ACC112 (cell line): ENCODE measurements around the gene SEPHS1.
"Not testable (repeated sequence)": the region's sequence is repeated elsewhere in the genome, so short reads cannot be mapped to it uniquely, and the experiment has no call there.

Experiments used
- H2AFZ ChIP-seq: fragments of 200-600 bp; sonication (generic); one replicate; pipeline ENCODE4 v1.6.0; 2017; ENCODE audit warnings: antibody characterized with exemption, low read length; ENCODE audit not compliant: unreplicated experiment
- H3K27ac ChIP-seq: fragments of 200-600 bp; sonication (generic); 2 replicates; pipeline ENCODE4 v1.5.1; 2014; ENCODE audit warnings: low read depth, mild to moderate bottlenecking, antibody characterized with exemption, low read length, moderate library complexity
- H3K27me3 ChIP-seq: fragments of 200-600 bp; sonication (generic); 2 replicates; pipeline ENCODE4 v1.6.1; 2014; ENCODE audit warnings: mild to moderate bottlenecking, antibody characterized with exemption, low read length, moderate library complexity, mixed read lengths; ENCODE audit not compliant: insufficient read depth
- H3K36me3 ChIP-seq: fragments of 200-600 bp; sonication (generic); 2 replicates; pipeline ENCODE4 v1.6.1; 2016; ENCODE audit warnings: mild to moderate bottlenecking, antibody characterized with exemption, low read length, moderate library complexity, mixed read lengths; ENCODE audit not compliant: insufficient read depth
- H3K4me1 ChIP-seq: fragments of 200-600 bp; sonication (generic); one replicate; pipeline ENCODE4 v1.6.1; 2016; ENCODE audit warnings: low read length, mixed read lengths; ENCODE audit not compliant: insufficient read depth, unreplicated experiment, control insufficient read depth
- H3K4me3 ChIP-seq: fragments of 200-600 bp; sonication (generic); 2 replicates; pipeline ENCODE4 v1.5.1; 2014; ENCODE audit warnings: mild to moderate bottlenecking, low read depth, low read length
- H3K79me2 ChIP-seq: fragments of 200-600 bp; sonication (generic); one replicate; pipeline ENCODE4 v1.6.0; 2016; ENCODE audit warnings: low read length; ENCODE audit not compliant: control insufficient read depth, unreplicated experiment, insufficient read depth

The SEPHS1 gene

DNA sequence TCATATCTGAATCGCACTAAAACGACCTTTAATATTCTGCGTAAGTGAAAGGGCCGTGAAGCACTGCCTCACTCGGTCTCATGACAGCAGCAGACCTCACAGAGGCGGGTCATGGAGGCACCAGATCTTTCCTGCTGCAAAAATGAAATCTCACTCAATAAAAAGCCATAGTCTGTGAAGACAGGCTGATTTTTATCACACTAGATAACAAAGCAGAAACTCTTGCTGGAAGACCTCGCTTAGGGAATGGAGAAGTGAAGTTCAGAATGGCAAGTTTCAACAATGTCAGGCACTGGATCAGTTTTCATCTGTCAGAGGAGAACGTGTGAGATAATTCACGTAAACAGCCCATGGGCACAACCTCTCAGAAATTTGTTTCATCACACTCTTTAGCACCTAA is 8.0 kb downstream of the SEPHS1 start:
- H3K36me3 ChIP-seq, result peaks cover 3% of the 10 kb centered on the region; the same call in 1 of the 2 replicates
- no peaks in the 10 kb centered on the region for H3K27me3 ChIP-seq
- H3K79me2 ChIP-seq, result peaks cover 31% of the 10 kb centered on the region
- H3K4me1 ChIP-seq, result no peaks in the 10 kb centered on the region
- H3K4me3 ChIP-seq, result no peak overlapping the region
- no peak overlapping the region for H3K27ac ChIP-seq
- no peak overlapping the region for H2AFZ ChIP-seq

DNA sequence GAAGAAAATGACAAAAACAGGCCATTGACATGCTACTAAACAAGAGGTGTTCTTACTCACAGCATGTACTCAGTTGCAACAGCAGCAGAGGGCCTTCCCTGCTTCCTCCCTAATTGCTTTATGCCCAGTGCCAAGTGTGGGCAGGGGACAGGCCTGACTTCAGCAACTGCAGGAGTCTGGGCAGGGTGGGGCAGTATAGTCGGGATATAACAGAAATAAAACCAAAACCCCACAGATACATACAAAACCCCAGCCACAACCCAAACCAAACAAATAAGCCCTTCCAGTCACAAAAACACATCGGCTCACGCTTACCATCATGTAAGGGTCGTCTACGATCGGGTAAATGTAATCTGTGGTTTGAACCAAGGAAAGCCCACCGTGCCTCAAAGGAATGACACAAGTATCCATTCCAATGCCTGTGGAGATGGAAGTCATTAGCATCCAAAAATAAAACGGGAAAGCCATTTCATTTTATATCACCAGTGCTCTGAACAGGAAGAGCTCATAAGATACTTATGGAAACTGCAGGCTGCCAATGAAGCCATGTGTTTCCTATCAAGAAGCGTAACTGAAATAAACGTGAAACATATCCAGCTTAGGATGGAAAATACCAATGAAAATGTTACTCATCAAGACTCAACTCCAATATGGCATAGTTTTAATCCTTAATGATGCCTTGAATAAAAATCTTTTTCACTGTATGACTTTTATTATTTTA is 9.5 kb downstream of the SEPHS1 start:
- Histone ChIP-seq H3K4me3 (no peak overlapping the region), H3K4me1 (no peaks in the 10 kb centered on the region), H3K36me3 (peaks cover 3% of the 10 kb centered on the region; the same call in 1 of the 2 replicates), H3K27ac (no peak overlapping the region), H2AFZ (no peak overlapping the region), H3K27me3 (no peaks in the 10 kb centered on the region), H3K79me2 (peaks cover 22% of the 10 kb centered on the region)

DNA sequence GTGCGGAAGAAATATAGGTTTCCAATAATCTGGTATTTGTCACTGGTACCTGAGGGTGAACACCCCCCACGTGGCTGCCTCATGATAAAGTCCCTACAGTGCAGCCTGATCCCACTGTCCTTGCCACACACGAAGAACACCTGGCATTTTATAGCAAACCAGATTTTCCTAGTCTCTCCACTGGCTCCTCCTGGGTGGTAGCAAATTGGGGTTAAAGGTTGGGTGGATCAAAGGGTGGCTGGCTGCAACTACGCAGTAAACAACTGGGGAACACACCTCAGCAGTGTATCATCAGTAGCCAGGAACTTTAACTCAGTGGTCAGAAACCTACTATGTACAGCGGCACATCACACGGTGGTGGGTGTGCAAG is 10.3 kb downstream of the SEPHS1 start:
- Histone ChIP-seq H3K79me2 (peaks cover 16% of the 10 kb centered on the region), H3K36me3 (peaks cover 3% of the 10 kb centered on the region; the same call in 1 of the 2 replicates), H2AFZ (no peak overlapping the region), H3K4me1 (no peaks in the 10 kb centered on the region), H3K4me3 (no peak overlapping the region), H3K27ac (no peak overlapping the region), H3K27me3 (no peaks in the 10 kb centered on the region)

DNA sequence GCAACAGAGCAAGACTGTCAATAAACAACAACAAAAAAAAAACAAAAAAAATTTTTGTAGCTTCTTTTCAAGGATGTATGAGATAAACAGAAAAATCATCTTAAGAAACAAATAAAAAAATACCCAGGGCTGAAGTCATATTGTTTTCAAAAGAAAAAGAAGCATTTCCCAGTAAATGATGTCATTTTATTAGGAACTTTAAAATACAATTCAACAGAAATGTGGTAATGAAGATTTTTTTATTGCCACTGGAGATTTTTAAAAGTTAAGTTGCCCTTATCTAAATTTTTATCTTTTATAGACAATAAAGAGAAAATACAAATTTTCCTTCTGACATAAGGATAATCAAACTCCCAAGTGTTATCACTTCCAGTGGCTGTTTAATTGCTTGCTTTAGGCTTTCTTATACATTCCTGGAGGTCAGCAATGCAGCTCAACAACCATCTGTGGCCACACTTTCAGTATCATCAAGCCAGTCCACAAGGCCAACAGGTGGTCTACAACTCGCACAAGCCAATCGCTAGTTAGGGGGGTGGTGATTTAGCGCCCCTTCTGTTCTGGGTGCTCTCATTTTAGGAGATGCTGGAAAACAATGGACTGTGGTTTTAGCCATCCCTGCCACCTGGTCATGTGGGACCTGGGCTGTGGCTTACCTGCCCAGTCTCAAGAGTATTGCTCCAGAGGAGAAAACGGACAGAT is 10.8 kb downstream of the SEPHS1 start:
- Histone ChIP-seq H3K36me3 (peaks cover 4% of the 10 kb centered on the region; the same call in 1 of the 2 replicates), H3K27me3 (no peaks in the 10 kb centered on the region), H3K4me3 (no peak overlapping the region), H2AFZ (no peak overlapping the region), H3K27ac (no peak overlapping the region), H3K4me1 (no peaks in the 10 kb centered on the region), H3K79me2 (peaks cover 16% of the 10 kb centered on the region)

DNA sequence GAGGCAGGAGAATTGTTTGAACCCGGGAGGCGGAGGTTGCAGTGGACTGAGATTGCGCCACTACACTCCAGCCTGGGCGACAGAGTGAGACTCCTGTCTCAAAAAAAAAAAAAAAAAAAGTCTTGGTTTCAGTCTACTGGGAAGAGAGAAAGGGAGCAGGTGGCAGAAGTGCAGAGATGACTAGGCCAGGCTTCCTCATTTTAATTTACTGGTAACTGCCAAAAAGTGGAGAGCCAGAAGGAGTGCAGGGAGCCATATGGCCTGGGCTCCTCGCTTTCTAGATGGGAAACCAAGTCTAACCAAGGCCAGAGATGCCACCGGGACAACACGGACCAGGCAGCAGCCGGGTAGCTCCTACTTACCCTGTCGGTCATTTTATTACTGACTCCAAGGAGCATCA is 12.2 kb downstream of the SEPHS1 start:
- Histone ChIP-seq H3K36me3 (peaks cover 15% of the 10 kb centered on the region), H3K27ac (no peak overlapping the region), H2AFZ (no peak overlapping the region), H3K27me3 (no peaks in the 10 kb centered on the region), H3K4me1 (no peaks in the 10 kb centered on the region), H3K4me3 (no peak overlapping the region), H3K79me2 (peaks cover 14% of the 10 kb centered on the region)

DNA sequence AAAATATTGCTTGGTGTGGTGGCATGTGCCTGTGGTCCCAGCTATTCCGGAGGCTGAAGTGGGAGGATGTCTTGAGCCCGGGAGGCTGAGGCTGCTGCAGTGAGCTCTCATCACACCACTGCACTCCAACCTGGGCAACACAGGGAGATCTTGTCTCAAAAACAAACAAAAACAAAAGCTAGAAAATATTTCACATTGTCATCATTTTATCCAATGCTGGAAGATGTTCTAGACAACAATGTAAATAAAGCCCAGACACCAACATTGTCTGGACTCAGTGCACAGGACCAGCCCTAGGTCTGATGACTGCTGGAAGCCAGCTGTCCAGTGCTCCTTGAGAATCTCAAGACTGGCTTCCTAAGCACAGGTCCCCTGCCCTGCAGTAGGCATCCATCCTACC is 13.5 kb downstream of the SEPHS1 start:
- H3K4me3 ChIP-seq, result no peak overlapping the region
- H3K4me1 ChIP-seq, result no peaks in the 10 kb centered on the region
- peaks cover 11% of the 10 kb centered on the region for H3K79me2 ChIP-seq
- no peak overlapping the region for H2AFZ ChIP-seq
- H3K27me3 ChIP-seq, result no peaks in the 10 kb centered on the region
- no peak overlapping the region for H3K27ac ChIP-seq
- H3K36me3 ChIP-seq, result peaks cover 15% of the 10 kb centered on the region

DNA sequence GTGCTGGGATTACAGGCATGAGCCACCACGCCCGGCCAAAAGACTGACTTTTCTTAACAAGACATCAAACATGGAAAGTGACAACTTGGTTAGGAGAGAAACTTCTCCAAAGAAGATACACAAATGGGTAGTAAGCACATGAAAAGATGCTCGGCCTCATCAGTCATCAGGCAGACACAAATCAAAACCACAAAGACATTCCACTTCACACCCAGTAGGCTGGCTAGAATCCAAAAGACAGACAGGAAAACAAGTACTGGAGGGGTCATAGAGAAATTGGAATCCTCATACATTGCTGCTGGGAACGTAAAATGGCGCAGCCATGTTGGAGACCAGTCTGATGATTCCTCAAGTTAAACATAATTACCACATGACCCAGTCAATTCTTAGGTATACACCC is 16.4 kb downstream of the SEPHS1 start:
- no peaks in the 10 kb centered on the region for H3K27me3 ChIP-seq
- no peak overlapping the region for H3K27ac ChIP-seq
- no peak overlapping the region for H2AFZ ChIP-seq
- no peak overlapping the region for H3K4me3 ChIP-seq
- H3K36me3 ChIP-seq, result peaks cover 16% of the 10 kb centered on the region
- no peaks in the 10 kb centered on the region for H3K4me1 ChIP-seq
- no peaks in the 10 kb centered on the region for H3K79me2 ChIP-seq

DNA sequence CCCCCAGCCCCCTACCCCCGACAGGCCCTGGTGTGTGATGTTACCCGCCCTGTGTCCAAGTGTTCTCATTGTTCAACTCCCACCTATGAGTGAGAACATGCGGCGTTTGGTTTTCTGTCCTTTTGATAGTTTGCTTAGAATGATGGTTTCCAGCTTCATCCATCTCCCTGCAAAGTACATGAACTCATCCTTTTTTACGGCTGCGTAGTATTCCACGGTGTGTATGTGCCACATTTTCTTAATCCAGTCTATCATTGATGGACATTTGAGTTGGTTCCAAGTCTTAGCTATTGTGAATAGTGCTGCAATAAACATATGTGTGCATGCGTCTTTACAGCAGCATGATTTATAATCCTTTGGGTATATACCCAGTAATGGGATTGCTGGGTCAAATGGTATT is 17.1 kb downstream of the SEPHS1 start:
- not testable (repeated sequence) for H3K27me3 ChIP-seq, H2AFZ ChIP-seq, H3K79me2 ChIP-seq, H3K4me1 ChIP-seq, H3K4me3 ChIP-seq, H3K27ac ChIP-seq
- H3K36me3 ChIP-seq, result peaks cover 16% of the 10 kb centered on the region

DNA sequence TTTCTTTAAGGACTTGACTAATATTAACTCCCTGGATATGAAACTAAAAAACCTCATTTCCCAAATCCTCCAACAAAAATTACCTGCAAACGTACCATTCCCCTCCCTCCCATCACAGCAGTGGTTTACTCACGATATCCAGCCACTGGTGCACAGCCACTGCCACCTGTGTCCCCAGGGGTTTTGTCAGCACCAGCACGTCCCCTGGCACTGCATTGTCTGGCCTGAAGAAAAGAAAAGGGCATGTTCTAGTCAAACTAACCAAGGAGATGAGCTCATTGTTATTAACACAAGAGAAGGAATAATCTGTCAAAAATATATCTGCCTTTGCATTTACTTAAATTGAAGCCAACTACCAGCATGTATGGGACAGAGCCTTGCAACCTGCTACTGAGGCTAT is 18.5 kb downstream of the SEPHS1 start:
- no peak overlapping the region for H3K27ac ChIP-seq
- no peak overlapping the region for H3K4me3 ChIP-seq
- H2AFZ ChIP-seq, result no peak overlapping the region
- no peaks in the 10 kb centered on the region for H3K79me2 ChIP-seq
- no peaks in the 10 kb centered on the region for H3K27me3 ChIP-seq
- peaks cover 19% of the 10 kb centered on the region for H3K36me3 ChIP-seq
- no peaks in the 10 kb centered on the region for H3K4me1 ChIP-seq

DNA sequence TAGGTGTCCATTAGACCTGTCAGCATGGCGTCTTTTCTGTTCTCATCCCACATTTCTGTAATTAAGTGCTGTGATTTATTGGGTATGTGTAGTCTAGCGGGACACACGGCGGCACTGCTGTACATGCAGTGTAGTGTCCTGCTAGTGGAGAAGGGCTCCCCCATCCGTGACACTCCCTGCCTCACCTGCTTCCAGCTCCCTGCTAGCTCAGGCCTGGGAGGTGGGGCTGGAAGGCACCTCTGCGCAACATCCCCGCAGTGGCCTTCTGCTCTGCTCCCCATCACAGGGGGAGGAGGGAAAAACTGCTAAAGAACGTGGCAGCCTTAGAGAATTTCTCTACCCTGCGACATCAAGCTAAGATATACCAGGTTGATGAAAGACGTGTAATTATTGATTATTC is 19.5 kb downstream of the SEPHS1 start:
- Histone ChIP-seq H3K36me3 (peaks cover 19% of the 10 kb centered on the region), H2AFZ (no peak overlapping the region), H3K27ac (no peak overlapping the region), H3K27me3 (no peaks in the 10 kb centered on the region), H3K4me1 (no peaks in the 10 kb centered on the region), H3K79me2 (no peaks in the 10 kb centered on the region), H3K4me3 (no peak overlapping the region)

DNA sequence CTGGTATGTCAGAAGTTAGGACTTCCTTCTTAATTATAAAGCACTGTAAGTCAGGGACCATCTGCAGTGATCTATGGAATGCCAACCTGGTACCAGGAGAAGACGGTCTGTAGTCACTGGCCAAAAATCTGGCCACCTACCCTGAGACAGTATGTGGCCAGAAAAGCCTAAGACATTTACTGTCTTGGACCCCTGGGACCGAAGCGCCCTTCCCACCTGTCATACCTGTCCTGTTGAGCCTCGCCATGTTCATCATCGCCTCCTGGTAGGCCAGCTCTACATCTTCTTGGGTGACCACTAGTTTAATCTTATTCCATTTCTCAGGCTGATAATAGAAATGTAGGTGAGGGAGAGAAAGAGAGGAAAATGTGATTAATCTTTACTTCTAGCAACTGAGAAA is 20.0 kb downstream of the SEPHS1 start:
- Histone ChIP-seq H3K79me2 (no peaks in the 10 kb centered on the region), H3K36me3 (peaks cover 19% of the 10 kb centered on the region), H3K27me3 (no peaks in the 10 kb centered on the region), H3K27ac (no peak overlapping the region), H2AFZ (no peak overlapping the region), H3K4me1 (no peaks in the 10 kb centered on the region), H3K4me3 (no peak overlapping the region)
